ENCODE data around the gene CHMP4A. TPM values are rescaled to one million over a fixed set of nuclear protein-coding genes. Genes with fewer than 3 reads are reported as not detected.
A peak's percentile ranks its signal among the peaks of the same experiment; 100 is the strongest.

The CHMP4A gene
- total RNA-seq, 2 experiments from 2014 or later: 54.4 to 58.9 TPM

GRCh38 chr14:24171422-24172260 is 41.6 kb downstream of the CHMP4A start, which contains the start of gene REC8:
Gene REC8 (plus strand): TSS chr14:24172080. CDS start chr14:24172553, 473 bp downstream.
- Mint-ChIP-seq H3K36me3 (peaks cover 31% of the 10 kb centered on the region), H3K27ac (peak within 1 kb of the TSS; percentile 83), H3K4me3 (peak within 1 kb of the TSS; percentile 78), H3K4me1 (peaks cover 22% of the 10 kb centered on the region), H3K9me3 (no peaks in the 10 kb centered on the region), H3K27me3 (no peaks in the 10 kb centered on the region)
- peak; percentile 83 for DNase-seq

- Mint-ChIP-seq H3K27ac (peak overlapping the region; percentile 44), H3K36me3 (peaks cover 49% of the 10 kb centered on the region), H3K9me3 (no peaks in the 10 kb centered on the region), H3K4me1 (peaks cover 36% of the 10 kb centered on the region), H3K27me3 (no peaks in the 10 kb centered on the region), H3K4me3 (no peak overlapping the region)
- DNase-seq: no peak
Observed at GRCh38 chr14:24167469-24168114, 45.7 kb downstream of the CHMP4A start.

- H3K27me3 Mint-ChIP-seq: peaks cover 6% of the 10 kb centered on the region
- H3K9me3 Mint-ChIP-seq: no peaks in the 10 kb centered on the region
- no peak overlapping the region for H3K27ac Mint-ChIP-seq
- no peak for DNase-seq
- peaks cover 55% of the 10 kb centered on the region for H3K36me3 Mint-ChIP-seq
- peaks cover 38% of the 10 kb centered on the region for H3K4me1 Mint-ChIP-seq
- no peak overlapping the region for H3K4me3 Mint-ChIP-seq
Observed at GRCh38 chr14:24165785-24166184, 47.5 kb downstream of the CHMP4A start.

GRCh38 chr14:24164518-24164991 is 48.7 kb downstream of the CHMP4A start:
- peaks cover 6% of the 10 kb centered on the region for H3K27me3 Mint-ChIP-seq
- no peak overlapping the region for H3K4me3 Mint-ChIP-seq
- H3K9me3 Mint-ChIP-seq: no peaks in the 10 kb centered on the region
- DNase-seq: no peak
- peaks cover 51% of the 10 kb centered on the region for H3K36me3 Mint-ChIP-seq
- H3K4me1 Mint-ChIP-seq: peaks cover 47% of the 10 kb centered on the region
- H3K27ac Mint-ChIP-seq: peak overlapping the region; percentile 70

- peak; percentile 24 for DNase-seq
- H3K36me3 Mint-ChIP-seq: peaks cover 42% of the 10 kb centered on the region
- no peaks in the 10 kb centered on the region for H3K9me3 Mint-ChIP-seq
- peak overlapping the region; percentile 100 for H3K27ac Mint-ChIP-seq
- peaks cover 47% of the 10 kb centered on the region for H3K4me1 Mint-ChIP-seq
- peak overlapping the region; percentile 99 for H3K4me3 Mint-ChIP-seq
- peaks cover 6% of the 10 kb centered on the region for H3K27me3 Mint-ChIP-seq
Observed at GRCh38 chr14:24162093-24162492, 51.2 kb downstream of the CHMP4A start.

GRCh38 chr14:24160850-24161804 is 52.2 kb downstream of the CHMP4A start, which contains the start of gene IRF9:
Gene IRF9 (plus strand): TSS chr14:24161265. CDS start chr14:24162145, 880 bp downstream.
- peaks cover 6% of the 10 kb centered on the region for H3K27me3 Mint-ChIP-seq
- no peaks in the 10 kb centered on the region for H3K9me3 Mint-ChIP-seq
- H3K4me3 Mint-ChIP-seq: peak within 1 kb of the TSS; percentile 99
- H3K27ac Mint-ChIP-seq: peak within 1 kb of the TSS; percentile 100
- peaks cover 38% of the 10 kb centered on the region for H3K36me3 Mint-ChIP-seq
- H3K4me1 Mint-ChIP-seq: peaks cover 41% of the 10 kb centered on the region
- peak; percentile 94 for DNase-seq

GRCh38 chr14:24160499-24160849 is 52.8 kb downstream of the CHMP4A start:
- Mint-ChIP-seq H3K4me1 (peaks cover 41% of the 10 kb centered on the region), H3K27ac (peak overlapping the region; percentile 100), H3K9me3 (no peaks in the 10 kb centered on the region), H3K4me3 (no peak overlapping the region), H3K27me3 (peaks cover 6% of the 10 kb centered on the region), H3K36me3 (peaks cover 38% of the 10 kb centered on the region)
- DNase-seq: no peak

- Mint-ChIP-seq H3K9me3 (no peaks in the 10 kb centered on the region), H3K27ac (peak overlapping the region; percentile 100), H3K4me3 (no peak overlapping the region), H3K36me3 (peaks cover 34% of the 10 kb centered on the region), H3K27me3 (peaks cover 6% of the 10 kb centered on the region), H3K4me1 (peaks cover 38% of the 10 kb centered on the region)
- DNase-seq: no peak
Observed at GRCh38 chr14:24159777-24160498, 53.4 kb downstream of the CHMP4A start.

Other genes starting within 250 kb of the CHMP4A start
- gene DHRS4L2, start 224.6 kb downstream of the CHMP4A start, total RNA-seq: 10 to 100 TPM; 18.1 to 20.8 TPM
- under 1 TPM; 0.43 to 0.56 TPM for gene CARMIL3, start 161.5 kb downstream of the CHMP4A start, total RNA-seq
- not detected for gene CPNE6, start 141.9 kb downstream of the CHMP4A start, total RNA-seq
- 100 to 1,000 TPM; 110 TPM for gene PCK2, start 119.2 kb downstream of the CHMP4A start, total RNA-seq
- gene DCAF11, start 98.7 kb downstream of the CHMP4A start, total RNA-seq: 10 to 100 TPM; 56.0 to 56.7 TPM
- 1 to 10 TPM; 1.8 to 2.6 TPM for gene NRL, start 98.5 kb downstream of the CHMP4A start, total RNA-seq
- gene FITM1, start 82.8 kb downstream of the CHMP4A start, total RNA-seq: under 1 TPM in 1 of 2 experiments, not detected in 1; 0.29 TPM
- gene PSME1, start 77.3 kb downstream of the CHMP4A start, total RNA-seq: 100 to 1,000 TPM; 476 to 479 TPM
- 10 to 100 TPM; 39.1 to 40.1 TPM for gene EMC9, start 71.9 kb downstream of the CHMP4A start, total RNA-seq
- 100 to 1,000 TPM; 541 to 558 TPM for gene PSME2, start 66.9 kb downstream of the CHMP4A start, total RNA-seq
- 10 to 100 TPM; 82.2 to 86.5 TPM for gene RNF31, start 66.0 kb downstream of the CHMP4A start, total RNA-seq
- gene IRF9, start 52.2 kb downstream of the CHMP4A start, total RNA-seq: 100 to 1,000 TPM; 133 to 136 TPM
- 10 to 100 TPM; 28.9 to 29.2 TPM for gene REC8, start 41.4 kb downstream of the CHMP4A start, total RNA-seq
- 100 to 1,000 TPM; 152 to 161 TPM for gene IPO4, start 24.7 kb downstream of the CHMP4A start, total RNA-seq
- 10 to 100 TPM; 20.7 to 22.5 TPM for gene TM9SF1, start 18.0 kb downstream of the CHMP4A start, total RNA-seq
- gene TSSK4, start 7.8 kb downstream of the CHMP4A start, total RNA-seq: not detected
- gene MDP1, start 2.6 kb upstream of the CHMP4A start, total RNA-seq: 10 to 100 TPM; 19.4 to 20.9 TPM
- 100 to 1,000 TPM; 194 to 201 TPM for gene NEDD8, start 18.9 kb upstream of the CHMP4A start, total RNA-seq
- gene GMPR2, start 19.4 kb upstream of the CHMP4A start, total RNA-seq: 10 to 100 TPM; 44.5 to 48.4 TPM
- gene TINF2, start 29.1 kb upstream of the CHMP4A start, total RNA-seq: 10 to 100 TPM; 68.2 to 71.1 TPM
- gene TGM1, start 49.7 kb upstream of the CHMP4A start, total RNA-seq: 1 to 10 TPM; 2.6 to 3.3 TPM
- gene RABGGTA, start 58.1 kb upstream of the CHMP4A start, total RNA-seq: 10 to 100 TPM; 34.5 to 36.1 TPM
- gene DHRS1, start 86.3 kb upstream of the CHMP4A start, total RNA-seq: 1 to 10 TPM; 7.4 to 8.6 TPM
- 10 to 100 TPM; 40.9 to 45.0 TPM for gene NOP9, start 86.4 kb upstream of the CHMP4A start, total RNA-seq
- gene CIDEB, start 94.5 kb upstream of the CHMP4A start, total RNA-seq: 1 to 10 TPM; 6.0 to 6.7 TPM
- gene LTB4R2, start 96.7 kb upstream of the CHMP4A start, total RNA-seq: 10 to 100 TPM; 11.5 TPM
- 10 to 100 TPM in 1 of 2 experiments, 1 to 10 TPM in 1; 9.3 to 10.3 TPM for gene LTB4R, start 98.0 kb upstream of the CHMP4A start, total RNA-seq
- 1 to 10 TPM in 1 of 2 experiments, under 1 TPM in 1; 0.70 to 1.0 TPM for gene ADCY4, start 121.6 kb upstream of the CHMP4A start, total RNA-seq
- 1 to 10 TPM; 5.4 to 6.3 TPM for gene RIPK3, start 126.5 kb upstream of the CHMP4A start, total RNA-seq
- gene NFATC4, start 154.7 kb upstream of the CHMP4A start, total RNA-seq: 1 to 10 TPM in 1 of 2 experiments, under 1 TPM in 1; 0.54 to 1.1 TPM
- gene NYNRIN, start 185.5 kb upstream of the CHMP4A start, total RNA-seq: under 1 TPM; 0.08 to 0.10 TPM
- gene CBLN3, start 216.2 kb upstream of the CHMP4A start, total RNA-seq: 1 to 10 TPM; 5.5 to 6.4 TPM
- gene KHNYN, start 216.5 kb upstream of the CHMP4A start, total RNA-seq: 10 to 100 TPM; 47.3 to 48.7 TPM
- gene SDR39U1, start 229.3 kb upstream of the CHMP4A start, total RNA-seq: 10 to 100 TPM; 57.8 to 59.0 TPM